GM21576 (cell line): ENCODE measurements around the gene HOXA6.

Experiments used
- ATAC-seq: cut with Tn5 transposase; IDR thresholded peaks from one replicate; pipeline ENCODE4 v1.9.1; 2021; ENCODE audit warnings: mild to moderate bottlenecking, moderate library complexity; ENCODE audit not compliant: unreplicated experiment

Gene HOXA6

DNA sequence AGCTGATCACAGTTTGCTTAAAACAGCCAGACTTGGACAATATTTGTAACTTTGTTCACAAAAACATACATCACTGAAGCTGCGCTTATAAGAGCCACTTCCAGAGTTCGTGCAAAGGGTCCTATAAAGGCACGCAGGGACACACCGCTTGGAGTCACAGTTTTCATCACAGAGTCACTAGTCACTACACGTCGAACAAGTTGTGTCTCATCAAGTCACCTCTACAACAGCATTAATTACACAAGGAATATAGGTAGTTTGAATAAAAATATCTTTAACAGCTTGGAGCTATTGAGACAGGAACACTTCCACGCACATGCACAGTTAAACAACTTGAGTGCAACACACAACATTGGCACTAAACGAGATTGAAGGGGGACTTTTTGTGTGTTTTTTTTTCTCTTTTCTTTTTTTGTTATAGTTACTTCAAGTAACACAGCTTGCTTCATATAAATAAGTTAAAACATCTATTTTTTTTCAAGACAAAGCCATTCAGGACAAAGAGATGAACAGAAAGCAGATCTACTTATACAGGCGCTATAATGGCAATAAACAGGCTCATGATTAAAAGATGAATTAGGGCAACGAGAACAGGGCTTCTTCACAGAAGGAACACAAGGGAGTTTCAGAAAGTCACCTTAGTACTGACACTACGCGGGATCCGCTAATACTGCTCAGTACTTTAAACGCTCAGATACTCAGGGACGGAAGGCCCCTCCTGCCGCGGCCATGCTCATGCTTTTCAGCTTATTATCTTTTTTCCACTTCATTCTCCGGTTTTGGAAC lies 6.2 kb downstream of the HOXA6 start:
- no peak for ATAC-seq

DNA sequence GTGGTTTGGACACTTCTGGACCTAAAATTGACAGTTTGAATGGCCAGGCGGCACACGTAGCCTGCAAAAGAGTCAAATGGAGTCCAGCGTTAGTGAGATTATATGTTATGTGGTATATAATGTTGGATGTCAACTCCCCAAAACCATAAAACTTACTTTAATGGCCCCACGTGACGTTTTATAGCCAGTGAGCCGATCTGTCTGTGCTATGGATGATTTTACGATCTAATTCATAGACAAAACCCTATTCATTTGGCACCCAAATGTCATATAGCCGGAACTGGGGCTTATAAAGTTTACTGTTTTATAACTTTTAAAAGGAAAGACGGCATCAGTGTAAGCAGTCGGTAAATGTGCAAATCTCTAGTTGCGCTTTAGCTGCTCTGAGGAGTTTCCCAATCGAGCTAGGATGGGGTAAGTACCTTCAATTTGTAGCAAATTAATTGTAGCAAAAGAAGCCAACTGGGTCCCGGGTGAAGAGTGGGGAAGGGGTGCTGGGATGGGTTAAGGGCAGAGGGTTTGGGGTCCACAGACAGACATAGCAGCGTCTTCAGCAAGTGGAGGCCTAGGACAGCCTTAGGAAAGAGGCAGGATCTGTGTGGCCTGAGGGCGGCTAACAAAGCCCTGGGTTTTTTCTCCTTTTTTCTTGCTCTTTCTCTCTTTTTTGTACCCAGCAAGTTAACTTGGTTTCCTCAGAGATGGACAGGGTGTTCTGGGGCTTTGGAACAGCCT lies 7.3 kb downstream of the HOXA6 start:
- ATAC-seq, result no peak

DNA sequence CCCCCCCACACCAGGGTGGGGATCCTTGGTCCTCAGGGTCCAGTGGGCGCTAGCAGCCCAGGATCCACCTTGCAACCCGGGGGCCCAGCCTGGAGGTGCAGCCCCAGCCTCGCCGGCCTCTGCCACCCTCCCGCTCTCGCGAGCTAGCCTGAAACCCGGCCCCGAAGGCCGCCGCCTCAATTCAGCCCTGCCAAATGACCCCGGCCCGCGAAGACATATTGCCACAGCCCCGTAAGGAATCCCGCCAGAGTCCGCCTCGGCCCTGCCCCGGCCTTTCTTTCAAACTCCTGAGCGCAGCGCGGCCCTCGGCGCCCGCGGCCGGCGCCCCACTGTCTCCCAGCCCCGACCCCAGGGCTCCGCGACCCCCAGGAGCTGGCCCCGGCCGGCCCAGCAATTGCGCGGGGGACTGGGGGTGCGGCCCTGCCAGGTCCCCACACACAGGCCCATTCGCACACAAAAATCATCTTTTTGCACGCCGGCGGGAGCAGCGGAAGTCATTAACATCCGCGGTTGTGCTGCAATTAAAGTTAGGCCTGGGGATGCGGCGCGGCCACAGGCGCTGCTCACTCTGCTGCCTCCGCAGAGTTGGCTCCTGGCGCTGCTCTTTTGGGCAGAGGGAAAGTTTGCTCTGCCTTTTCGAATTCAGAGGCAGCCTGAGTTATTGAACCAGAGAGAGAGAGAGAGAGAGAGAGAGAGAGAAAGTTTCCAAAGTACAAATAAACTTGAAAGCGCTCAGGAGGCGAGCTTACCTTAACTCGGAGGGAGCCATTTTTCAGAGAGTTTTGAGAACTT lies 8.0 kb downstream of the HOXA6 start:
- ATAC-seq, result no peak

DNA sequence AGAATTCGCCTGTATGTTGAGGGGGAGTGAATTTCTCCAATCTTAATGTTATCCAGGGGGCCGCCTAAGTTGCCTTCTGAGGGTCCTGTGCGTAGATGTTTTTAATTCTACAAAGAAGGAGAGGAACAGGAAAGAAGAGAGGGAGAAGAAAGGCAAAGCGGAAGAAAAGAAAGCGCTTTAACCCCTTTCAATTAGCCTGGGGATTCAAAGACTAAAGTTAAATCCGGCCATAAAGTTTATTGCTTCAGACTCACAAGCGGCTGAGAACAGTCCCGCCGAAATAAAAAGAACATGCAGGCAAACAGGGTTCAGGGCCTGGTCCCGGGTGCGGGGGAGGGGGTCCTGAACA lies 8.6 kb downstream of the HOXA6 start:
- no peak for ATAC-seq

DNA sequence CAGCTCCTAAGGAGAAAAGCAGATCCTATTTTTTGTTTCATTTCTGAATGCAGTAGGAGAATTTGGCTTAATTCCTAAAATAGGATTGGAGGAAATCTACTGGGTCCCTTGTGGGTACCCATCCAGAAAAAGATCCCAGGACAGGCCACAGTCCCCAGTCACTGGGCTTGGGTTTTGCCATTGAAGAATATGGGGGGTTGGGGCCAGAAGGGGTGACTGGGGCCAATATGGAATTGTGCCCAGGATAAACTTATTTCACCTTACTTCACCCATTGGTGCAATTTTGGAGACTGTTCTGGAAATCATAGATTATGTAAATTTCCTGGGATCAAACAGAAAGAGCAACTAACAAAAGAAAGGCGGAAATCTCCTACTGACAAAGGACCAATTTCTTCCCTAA lies 9.1 kb downstream of the HOXA6 start:
- ATAC-seq, result no peak

DNA sequence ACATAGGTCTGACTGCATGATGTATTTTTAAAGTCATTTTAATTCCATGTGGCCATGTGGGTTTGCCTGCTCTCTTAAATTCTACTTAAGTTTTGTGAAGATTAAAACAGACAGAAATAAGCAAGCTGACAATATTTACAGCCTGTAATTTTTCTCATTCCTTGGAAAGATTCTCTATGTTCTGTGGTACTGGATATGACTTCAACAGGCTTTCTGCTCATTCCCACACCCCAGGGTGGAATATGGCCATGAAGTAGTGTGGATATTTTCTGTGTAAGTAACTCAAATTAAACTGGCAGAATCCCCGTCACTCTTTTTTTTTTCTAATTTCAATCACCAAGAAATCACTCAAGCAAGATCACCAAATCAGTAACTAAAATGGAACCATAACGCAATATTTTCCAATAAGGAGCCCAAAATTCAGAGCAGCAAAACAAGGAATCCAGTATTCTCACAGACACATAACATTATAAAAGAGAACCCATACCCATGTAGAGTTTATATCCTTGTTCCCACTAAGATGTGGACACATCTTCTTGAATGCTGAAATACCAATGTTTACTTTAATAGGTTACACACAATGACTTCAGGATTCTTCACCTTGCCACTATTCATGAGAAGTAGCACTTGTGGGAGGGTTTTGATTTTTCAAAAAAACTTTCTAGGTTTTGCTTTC lies 9.8 kb downstream of the HOXA6 start:
- ATAC-seq, result no peak

DNA sequence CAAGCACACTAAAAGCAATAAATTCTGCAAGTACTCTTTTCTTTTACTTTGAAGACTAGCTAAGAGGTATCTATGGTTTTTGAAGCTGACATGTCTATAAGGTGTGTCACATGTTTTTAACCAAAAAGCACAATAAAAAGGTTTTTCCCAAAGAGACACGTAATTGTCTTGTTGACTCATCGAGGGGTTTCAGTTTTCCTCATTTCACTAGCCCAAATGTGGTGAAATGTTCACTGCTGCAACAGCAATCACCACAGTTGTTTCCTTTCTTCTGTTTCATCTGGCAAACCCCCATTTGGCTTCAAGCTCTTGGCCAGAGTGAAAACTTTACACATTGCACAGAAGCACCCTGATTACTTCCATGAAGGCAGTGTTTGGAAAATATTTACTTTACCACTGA lies 13.2 kb downstream of the HOXA6 start:
- no peak for ATAC-seq

DNA sequence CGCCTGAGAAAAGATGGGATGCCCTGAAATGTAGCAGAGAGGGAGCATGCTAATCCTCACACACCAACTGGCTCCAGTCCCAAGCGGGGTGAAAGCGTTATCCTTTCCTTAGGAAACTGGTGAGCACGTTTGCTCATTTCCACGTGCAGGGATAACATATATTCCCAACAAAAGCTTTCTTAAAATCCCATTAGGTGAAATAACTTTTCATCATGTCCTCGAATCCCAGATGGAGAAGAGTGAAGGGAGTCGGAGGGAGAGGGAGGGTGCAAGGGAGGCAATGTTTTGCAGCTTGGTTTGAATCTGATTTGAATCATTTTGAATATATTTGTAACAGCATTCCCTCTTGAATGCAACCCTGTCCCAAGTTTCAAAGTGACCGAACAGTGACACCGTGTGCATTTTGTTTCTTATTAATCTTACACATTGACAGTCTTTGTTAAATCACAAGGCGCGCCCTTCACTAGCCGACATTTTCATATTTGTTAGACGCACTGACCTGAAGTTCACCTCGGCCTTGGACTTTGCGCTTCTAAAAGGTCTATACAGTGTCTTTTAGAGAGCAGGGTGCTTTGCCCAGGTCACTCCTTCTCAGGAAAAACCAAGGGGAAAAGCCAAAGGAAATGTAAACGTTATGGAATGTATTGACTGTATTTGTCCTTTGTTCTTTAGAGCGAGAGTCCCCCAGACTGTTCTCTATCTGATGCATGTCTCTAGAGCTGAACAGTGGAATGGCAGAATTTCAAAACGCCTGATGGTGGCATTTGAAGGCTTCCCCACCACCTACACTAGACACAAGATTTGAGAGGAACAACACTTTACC lies 14.0 kb downstream of the HOXA6 start:
- ATAC-seq, result no peak

DNA sequence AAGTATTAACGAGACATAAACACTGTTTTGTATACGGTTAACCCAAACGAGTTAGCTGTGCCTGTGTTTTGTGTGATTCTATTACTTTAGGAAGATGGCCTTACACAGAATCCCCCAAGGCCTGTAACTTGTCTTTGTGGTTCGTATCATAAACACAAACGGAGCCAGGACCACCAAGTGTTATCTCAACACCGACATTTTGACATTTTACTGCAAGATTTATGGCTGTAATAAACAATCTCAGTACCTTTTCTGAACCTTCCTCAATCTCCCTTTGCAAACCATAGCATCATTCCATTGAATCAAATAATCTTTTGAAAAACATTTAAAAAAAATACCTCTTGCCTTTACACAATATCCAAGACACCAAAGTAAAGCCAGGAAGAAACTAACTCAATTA lies 14.6 kb downstream of the HOXA6 start:
- ATAC-seq, result no peak

DNA sequence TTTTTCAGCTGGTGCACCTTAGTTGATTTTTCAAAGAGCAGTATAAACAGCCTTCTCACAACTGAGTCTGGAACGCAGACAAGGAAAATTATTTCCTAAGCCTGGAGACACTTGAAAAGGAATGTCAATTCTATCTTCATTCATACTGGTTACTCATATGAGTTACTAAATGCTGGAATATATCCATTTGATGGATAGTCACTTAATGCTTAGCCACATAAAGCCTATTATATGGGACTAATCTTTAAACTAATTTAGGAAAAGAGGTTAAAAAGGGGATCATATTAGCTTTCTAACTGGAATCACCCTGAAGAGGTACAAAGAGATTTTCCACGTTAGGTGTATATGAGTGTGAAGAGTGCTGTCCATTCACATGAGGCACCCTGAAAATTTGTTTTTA lies 15.4 kb downstream of the HOXA6 start:
- ATAC-seq, result no peak

DNA sequence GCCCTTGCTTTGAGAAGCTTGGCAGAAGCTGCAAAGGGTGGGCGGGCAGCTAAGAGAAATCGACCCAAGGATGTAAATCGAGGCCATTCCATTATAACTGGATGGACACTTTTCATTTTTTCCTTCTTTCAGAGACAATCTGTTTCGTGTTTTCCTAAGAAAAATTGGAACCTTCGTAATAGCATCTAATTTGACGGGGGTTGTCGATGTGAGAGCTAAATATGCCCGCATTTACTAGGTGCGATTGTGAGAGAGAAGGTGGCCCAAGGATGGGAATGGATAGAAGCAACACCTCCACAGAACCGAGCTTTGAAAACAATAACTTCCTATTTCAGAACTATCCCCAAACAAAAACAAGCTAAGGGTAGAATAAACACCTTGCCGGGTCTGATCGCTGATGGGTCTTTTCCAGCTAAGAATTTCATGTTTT lies 16.2 kb downstream of the HOXA6 start:
- no peak for ATAC-seq

DNA sequence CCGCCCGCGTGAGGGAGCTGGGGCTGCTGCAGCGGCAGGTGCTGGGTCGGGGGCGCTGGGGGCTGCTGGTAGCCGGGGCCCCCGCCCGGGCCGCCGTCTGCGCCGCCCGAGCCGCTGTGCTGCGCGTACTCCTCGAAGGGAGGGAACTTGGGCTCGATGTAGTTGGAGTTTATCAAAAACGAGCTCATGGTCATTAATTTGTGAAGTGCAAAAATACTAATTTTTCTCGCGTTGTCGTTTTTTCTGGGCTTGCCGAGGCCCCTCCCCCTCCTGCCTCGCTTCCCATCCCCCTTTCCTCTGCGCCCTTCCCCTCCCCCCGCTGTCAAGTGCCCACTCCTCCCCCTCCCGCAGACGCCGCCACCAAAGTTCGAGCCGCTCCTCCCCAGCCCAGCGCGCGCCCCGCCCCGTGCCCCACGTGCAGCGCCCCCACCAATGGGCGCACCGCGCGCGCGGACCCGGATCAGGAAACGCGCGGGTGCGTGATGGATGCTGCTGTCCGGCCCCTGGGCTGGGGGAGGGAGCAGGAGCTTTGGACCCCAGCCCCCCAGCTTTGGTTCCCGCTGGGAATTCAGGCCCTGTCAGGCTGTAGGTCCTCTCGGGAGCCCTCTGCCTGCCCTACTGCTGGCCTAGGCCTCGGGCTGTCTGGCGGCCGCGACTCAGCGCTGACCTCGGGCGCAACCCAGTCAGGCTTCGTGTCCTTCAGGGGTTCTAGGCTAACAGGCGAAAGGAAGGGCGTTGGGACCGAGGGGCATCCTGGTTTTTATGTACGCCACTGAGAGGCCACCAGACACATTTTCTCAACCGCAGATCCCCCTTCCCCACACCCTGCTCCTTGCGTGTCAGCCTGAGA lies 16.8 kb downstream of the HOXA6 start, which contains the start of gene HOXA4:
HOXA4 (minus strand) TSS at position 218 of the 850 bp plus-strand sequence; CDS start at position 194, 24 bp downstream.
- no peak for ATAC-seq

DNA sequence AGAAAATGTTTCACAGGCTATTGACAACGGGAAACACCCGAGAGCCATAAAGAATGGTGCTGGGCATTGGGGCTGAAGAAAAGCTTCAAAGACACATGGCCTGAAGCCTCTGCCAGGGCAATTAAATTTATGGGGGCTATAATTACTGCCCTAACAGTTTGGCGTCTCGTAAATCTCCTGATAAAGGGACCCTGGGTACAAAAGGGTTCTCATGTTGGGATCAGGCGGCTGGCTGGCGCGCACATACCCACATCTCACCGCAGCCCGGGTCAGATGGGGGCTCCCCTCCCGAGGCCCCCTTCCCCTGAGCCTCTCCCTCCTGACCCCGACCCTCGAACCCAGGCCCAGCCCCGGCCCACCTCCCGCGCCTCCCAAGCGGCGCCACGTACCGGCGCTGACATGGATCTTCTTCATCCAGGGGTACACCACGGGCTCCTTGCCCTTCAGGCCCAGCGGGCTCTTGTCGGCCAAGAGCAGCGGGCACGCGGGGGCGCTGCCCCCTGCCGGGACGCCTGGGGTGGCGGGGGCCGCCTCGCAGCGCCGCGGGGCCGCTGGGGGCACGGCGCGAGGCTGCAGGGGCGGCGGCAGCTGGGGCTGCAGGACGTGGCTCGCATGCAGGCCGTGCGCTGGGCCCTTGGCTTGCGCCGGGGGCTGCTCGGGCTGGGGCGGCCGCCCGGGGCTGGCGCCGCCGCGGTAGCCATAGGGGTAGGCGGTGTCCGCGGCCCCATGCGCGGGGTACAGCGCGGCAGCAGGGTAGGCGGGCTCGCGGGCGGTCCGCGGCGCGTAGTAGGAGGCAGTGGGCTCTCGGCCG lies 17.6 kb downstream of the HOXA6 start:
- no peak for ATAC-seq

DNA sequence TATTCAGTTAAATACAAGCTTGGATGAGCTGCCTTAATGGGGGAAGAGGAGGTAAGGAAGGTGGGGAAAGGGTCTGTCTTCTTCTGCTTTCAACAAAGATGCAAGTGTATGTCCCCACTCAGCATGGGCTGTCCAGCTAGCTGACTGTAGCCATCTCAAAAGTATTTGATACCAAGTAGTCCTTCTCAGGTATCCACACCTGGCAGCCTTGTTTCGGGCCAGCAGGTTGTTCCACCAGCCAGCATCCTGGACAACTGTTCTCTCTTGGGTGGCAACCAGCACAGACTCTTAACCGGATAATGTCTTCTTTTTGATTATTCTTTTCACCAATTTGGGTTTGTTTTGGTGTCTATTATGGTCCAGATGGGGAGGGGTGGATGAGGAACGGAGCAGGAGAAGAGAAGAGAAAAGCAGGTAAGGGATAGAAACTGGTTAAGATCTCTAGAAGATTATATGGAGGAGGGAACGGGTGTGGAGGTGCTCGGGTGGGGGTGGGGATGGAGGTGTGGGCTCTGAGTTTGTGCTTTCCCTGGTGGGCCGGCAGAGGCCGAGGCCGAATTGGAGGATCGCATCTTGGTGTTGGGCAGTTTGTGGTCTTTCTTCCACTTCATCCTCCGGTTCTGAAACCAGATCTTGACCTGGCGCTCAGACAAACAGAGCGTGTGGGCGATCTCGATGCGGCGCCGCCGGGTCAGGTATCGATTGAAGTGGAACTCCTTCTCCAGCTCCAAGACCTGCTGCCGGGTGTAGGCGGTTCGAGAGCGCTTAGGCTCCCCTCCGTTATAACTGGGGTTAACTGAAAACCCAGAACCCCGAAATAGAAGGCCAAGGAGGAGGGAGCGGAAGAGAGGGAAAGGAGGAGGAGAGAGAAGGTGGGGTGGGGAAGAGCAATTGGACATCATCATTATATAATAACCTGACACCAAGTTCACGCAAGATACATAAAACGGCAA lies 18.5 kb downstream of the HOXA6 start:
- no peak for ATAC-seq

DNA sequence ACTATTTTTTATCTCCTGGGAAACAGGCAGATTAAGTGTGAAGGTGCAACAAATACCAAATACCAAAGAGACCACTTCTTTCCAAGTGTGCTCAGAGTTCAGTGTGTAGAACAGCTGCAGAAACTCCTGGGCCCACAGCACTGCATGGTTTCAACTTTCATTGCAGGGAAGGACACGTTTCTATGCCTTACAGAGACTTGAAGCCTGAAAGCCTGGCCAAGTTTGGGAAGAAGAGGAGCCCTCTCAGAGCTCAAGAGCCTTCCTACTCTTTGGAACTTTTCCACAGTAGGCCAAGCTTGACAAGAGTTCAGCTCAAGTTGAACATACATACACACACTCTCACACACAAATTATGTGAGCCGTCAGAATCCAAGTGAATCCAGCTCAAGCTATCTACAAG lies 19.5 kb downstream of the HOXA6 start:
- no peak for ATAC-seq

DNA sequence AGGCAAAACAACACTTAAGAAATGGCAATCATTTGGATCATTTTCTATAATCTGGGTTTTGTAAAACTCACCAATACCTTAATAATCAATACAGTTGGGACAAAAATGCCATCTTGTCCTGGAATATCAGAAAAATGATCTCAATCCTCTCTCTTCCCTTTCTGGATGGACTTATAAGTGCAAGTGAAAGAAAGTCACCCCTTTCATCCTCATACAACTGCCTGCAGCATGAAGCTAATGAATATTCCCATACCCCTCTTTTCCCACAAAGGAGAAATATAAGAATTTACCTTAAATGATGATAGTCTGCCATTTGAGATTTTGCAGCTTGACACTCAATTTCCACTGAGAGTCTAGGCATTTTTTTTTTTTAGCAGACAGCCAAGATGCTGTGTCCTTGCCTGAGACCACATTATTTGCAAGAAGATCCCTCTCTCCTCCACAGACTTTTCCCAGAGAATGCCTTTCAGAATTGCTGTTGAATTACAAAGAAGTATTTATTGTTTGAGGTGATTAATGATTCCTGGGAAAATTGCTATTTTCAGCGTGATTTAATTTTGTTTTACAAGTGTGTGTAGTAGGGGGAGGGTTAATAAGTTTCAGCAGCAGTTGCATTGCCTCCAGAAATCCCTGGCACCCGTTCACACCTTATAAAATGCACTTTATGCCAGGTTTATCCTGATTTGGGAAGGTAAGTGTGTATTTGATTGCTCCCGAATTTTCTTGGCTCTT lies 20.8 kb downstream of the HOXA6 start:
- ATAC-seq, result no peak

DNA sequence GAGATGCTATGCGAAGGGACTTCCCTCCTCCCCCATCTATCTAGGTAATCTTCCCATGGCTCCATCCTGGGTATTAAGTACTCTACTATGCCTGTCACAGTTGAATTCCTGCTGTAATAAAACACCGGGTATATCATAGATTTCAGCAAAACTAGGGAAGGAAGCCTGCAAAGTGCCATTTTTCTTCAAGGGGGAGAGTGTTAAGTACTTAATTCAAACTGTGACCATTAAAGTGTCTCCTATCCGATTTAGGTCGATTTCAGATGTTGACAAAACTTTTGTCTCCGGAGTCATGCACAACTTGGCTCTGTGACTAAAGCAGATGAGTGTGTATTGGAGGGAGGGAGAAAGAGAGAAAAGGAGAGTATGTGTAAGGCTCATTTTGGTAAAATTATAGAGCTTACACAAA lies 21.6 kb downstream of the HOXA6 start:
- ATAC-seq, result no peak
